GM19438 (cell line): ENCODE results near the gene ST3GAL6.

Experiments
- ATAC-seq: cut with Tn5 transposase; IDR thresholded peaks from one replicate; pipeline ENCODE4 v1.9.1; 2021; ENCODE audit warnings: low read depth; ENCODE audit not compliant: unreplicated experiment

ST3GAL6 gene, protein sequence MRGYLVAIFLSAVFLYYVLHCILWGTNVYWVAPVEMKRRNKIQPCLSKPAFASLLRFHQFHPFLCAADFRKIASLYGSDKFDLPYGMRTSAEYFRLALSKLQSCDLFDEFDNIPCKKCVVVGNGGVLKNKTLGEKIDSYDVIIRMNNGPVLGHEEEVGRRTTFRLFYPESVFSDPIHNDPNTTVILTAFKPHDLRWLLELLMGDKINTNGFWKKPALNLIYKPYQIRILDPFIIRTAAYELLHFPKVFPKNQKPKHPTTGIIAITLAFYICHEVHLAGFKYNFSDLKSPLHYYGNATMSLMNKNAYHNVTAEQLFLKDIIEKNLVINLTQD

DNA sequence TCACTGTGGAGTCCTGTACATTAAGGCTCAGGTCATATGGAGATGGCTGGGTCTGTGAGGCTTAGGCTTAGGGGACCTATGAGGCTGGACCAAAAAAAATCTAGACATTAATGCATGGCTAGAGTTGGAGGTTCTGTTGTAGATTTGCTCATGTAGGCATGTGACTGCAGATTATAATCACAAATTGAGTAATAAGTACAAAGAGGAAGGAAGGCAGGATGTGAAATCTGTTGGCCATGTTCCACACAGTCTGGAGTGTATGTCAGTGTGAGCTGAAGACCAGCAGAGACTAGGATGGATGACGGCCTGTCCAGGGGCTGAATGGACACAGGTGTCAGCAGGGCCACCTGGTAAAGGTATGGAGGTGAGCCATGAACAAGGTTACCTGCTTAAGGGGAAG lies at the start of gene ST3GAL6:
ST3GAL6 (plus strand) TSS at position 265 of the 400 bp plus-strand sequence. CDS start 5,101 bp downstream, outside the sequence.
- peak; percentile 54 for ATAC-seq

DNA sequence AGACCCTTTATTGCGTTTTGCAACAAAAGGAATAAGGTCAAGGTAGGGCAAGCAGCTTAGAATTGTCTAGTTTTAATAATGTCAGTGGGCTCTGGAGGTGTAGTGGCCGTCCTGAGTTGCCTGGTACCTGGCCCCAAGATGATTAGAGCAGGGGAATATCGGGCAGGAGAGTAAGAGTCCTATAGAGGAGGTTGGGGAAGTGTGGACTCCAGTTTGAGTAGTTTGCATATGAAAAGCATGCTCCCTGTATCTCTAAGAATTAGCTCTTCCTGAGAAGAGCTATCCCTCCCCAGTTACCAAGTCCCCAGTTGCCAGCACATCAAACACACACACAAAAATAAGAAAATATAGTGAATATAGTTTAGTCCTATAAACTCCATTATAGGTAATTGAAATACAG lies 49.2 kb upstream of the ST3GAL6 start:
- no peak for ATAC-seq

DNA sequence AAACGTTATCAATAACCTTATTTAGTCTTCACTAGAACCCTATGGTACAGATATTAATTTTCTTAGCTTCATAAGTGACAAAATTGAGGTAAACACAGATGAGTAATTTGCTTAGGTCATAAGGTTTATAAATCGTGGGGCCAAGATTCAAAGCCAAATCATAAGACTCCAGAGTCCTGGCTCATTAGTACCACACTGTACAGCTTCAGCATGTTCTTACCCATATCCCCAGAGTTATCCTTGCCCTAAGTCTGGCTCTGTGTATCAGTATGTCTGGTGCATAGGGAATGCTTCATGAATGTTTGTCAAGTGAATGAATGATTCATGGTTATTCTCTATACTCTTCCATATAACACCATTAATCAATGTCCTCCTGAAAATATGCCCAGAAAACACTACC lies 45.6 kb upstream of the ST3GAL6 start:
- ATAC-seq, result no peak

DNA sequence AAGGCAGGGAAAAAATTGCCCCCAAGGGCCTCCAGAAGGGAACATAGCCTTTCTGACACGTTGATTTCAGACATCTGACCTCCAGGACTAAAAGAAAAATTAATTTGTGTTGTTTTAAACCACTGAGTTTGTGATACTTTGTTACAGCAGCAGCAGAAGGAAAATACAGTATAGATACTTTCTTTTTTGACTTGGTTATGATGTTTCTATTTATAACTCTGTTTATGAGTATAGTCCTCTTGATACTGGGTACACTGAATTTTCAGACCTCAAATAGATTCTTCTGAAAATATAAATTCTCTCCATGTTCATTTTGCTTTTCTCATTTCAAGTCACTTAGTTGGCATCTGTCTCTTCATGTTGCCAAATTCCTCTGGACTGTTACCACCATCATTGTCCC lies 44.4 kb upstream of the ST3GAL6 start:
- no peak for ATAC-seq

DNA sequence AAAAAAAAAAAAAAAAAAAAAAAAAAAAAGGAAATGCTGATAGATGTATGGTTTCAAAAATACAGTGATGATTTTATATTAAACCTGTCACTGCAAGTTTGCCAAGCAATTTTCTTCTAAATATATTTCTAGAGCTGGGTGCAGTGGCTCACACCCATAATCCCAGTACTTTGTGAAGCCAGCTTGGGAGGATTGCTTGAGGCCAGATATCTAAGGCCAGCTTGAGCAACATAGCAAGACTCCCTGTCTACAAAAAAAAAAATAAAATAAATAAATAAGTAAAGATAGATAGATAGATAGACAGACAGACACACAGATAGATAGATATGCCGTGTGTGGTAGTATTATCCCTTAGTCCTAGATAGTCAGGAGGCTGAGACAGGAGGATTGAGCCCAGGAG lies 41.4 kb upstream of the ST3GAL6 start:
- ATAC-seq, result no peak

DNA sequence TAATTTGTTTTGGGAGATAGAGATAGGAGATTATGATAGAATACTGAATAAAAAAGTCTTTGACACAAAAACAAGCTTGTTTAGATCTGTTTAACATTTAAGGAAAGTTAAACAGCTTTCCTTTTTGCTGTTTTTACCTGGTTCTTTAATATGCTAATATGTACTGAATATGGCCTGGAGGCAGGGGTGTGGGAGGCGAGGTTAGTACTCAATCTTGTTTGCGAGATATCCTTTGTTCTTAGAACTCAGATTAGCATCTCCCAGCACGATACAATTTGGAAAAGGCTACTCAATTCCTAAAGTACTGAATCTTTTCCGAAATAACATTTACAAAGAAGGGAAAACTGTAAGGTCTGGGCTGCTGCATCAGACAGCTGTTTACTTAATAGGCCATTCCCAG lies 40.8 kb upstream of the ST3GAL6 start:
- no peak for ATAC-seq

DNA sequence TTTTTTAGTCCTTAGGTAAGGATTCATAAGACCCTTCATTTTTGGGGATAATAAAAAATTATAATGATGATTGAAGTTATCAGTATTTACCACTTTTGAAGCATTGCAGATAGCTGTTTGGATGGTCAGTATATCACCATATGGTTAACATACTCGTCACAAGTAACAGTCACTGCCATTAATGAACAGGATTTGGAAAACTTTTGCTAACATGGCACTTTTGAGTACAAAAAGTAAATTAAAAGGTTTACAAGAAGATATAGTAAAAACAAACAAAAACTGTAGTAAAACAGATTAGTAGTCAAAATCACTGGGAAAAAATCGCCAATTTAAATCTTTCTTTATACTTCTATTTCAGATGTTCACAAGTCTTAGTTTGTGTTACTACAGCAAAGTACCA lies 37.8 kb upstream of the ST3GAL6 start:
- ATAC-seq, result no peak

DNA sequence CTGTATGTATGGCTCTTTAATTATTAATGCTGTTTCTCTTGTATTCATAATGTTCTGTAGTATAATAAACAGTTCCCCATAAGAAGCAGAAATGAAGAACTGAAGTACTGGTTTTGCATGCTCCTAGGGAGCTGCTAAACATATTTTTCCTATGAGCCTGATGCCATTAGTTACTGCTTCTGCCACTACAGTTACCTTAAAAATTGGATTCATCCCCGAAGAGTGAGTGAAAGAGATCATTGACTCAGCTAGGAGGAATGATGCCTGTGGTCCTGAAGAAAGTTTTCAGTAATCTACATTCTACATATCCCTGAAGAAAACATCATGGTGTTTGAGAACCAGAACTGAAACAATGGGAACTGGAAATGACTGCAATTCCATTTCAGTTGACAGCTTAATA lies 37.1 kb upstream of the ST3GAL6 start:
- ATAC-seq, result no peak

DNA sequence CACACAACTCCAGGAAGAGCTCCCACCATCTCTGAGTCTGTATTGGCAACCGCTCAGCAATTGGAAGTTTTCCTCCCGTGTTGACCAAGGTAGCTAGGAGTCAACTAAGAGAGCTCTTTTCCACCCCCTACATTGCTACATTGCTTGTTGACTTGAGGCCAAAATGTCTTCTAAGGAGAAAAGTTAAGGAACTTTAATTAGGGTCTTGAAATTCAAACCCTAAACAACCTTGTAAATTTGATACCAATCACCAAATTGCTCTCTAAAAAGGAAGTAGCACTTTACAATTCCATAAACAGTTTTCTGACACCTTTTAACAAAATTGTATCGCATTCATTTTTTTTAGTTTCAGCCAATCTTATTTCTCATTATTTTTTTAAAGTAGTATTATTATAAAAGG lies 35.5 kb upstream of the ST3GAL6 start:
- ATAC-seq, result no peak

DNA sequence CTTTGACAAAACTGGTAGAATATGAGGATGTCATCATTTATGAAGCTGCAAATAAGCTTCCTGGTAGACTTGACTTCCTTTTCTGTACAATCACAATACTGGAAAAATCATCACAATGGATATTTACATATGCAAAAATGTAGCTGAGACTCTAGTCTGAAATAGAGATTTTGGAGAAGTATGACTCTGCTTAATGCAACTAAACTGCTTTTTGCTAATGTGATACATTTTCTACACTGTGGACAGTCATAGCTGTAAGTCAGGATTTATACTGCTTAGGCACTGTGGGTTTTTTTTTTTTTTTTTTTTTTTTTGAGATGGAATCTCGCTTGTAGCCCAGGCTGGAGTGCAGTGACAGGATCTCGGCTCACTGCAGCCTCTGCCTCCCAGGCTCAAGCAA lies 34.5 kb upstream of the ST3GAL6 start:
- ATAC-seq, result no peak

DNA sequence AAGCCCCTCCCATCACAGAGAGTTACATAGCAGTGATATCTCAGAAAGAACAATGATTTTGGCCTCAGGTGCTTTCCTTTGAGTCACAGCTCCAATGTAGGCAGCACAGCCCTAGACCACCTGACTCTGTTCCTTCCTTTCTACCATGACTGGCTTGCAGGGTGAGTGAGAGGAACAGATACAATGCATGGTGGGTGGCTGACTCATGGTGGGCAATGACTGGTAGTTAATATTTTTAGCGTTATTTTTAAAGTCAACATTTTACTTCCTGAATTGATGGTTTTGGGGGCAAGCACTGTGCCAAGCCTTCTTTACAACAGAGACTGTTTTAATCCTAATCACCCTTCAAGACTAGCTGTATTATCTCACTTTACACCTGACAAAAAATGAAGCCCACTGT lies 32.8 kb upstream of the ST3GAL6 start:
- no peak for ATAC-seq

DNA sequence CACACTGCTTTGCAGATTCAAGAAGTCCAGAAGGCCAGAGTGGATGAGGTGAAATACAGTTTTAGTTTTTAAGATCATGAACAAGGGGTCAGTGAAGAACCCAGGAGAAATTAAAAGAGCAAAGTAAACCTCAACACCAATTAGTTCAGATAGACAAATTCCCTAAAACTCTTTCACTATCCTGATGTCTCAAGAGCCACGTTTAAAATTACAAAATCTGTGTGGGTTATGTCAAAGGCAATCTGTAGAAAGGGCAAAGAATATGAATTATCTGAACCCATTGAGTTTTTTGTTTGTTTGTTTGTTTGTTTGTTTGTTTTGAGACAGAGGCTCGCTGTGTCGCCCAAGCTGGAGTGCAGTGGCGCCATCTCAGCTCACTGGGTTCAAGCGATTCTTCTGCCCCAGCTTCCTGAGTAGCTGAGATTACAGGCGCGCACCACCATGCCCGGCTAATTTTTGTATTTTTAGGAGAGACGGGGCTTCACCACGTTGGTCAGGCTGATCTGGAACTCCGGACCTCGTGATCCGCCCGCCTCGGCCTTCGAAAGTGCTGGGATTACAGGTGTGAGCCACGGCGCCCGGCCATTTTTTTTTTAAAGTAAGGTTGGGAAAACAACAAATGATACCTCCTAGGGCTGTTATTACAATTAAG lies 32.1 kb upstream of the ST3GAL6 start:
- ATAC-seq, result no peak

DNA sequence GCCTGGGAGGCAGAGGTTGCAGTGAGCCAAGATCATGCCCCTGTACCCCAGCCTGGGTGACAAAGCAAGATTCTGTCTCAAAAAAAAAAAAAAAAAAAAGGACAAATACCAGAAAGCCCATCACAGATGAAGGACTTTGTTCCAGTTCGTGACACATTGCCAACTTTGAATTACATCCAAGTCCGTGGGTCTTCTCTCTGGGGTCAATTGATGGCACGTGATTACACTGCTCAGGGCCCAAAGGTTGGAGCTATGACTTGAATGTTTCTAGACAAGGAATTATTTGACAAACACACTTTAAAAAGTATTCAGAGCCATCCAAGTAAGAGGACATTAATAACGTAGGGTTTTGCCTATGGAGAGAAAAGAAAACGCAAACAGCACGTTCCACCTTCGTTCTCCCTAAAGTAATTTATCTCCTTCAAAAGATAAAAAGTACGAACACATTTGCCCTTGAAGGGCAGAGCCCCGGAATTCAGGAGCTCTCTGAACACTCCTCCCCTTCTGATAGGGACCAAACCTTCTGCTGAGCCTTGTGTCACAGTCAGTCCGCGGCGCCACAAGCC lies 31.3 kb upstream of the ST3GAL6 start:
- ATAC-seq, result peak; percentile 48

DNA sequence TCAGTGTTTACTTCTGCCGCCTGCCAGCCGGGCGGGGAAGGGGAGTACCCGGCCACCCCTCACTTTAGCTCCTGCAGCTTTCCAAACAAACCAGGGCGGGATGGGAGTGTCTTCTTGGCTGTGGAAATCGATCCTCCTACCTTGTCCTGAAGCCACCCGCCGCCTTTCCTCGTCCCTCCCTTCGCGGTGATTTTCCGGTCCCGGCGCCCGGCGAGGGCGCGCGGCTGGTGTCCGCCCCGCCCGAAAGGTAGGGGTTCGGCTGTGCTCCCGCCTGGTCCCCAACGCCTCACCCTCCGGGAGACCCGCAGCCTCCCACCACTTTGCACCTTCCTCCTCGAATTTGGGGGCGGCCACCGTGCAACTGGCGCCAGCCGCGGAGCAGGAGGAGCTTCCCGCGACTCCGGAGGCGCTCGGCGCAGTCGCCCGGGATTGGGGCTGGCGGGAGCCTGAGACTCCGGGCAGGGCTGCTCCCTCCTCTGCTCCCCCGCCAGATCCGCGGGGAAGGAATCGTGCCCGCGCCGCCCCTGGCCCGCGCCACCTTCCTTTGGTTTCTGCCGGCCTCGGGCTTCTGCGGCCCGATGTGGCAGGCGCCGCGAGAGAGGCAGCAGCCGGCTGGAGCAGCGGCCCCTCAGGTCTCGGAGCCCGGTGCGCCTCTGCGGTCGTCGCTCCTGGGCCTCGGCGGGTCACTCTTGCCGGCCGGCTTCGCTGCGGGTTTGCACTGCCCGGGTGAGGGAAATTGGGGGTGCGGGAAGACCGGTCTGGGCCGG lies 30.7 kb upstream of the ST3GAL6 start:
- ATAC-seq, result peak; percentile 39

DNA sequence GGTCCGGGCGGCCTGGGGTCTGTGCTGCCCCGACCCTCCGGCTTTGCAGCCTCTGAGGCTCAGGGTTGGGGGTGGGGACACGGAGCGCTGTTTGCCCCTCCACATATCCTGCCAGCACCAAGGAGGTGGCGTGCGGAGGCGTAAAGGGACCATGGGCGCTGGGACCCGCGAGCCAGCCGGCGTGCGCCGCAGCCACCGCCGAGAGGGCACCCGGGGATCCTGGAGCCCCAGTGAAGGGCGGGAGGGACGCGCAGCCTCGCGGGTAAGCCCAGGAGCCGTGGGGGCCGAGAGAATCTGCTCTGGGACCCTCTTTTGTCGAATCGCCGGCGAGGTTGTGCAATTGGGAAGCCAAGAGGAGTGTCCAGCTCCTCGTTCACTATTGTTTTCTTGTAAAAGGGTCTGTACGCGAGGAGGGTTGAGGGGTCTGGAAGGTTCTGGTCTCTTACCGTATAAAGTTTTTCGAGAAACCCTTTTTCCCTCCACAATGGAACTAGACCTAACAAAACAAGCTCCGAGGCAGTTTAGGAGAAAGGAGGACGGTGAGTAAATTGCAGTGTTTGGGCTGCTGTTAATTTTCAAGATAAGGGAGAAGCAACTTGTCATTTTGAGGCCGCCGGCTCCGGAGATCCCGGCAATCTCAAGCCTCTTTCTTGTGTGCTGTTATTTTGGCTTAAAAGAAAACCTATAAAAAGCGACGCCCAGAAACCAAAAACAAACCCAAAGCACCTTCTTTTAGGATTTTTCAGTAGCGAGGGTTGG lies 29.9 kb upstream of the ST3GAL6 start:
- ATAC-seq, result peak; percentile 45

DNA sequence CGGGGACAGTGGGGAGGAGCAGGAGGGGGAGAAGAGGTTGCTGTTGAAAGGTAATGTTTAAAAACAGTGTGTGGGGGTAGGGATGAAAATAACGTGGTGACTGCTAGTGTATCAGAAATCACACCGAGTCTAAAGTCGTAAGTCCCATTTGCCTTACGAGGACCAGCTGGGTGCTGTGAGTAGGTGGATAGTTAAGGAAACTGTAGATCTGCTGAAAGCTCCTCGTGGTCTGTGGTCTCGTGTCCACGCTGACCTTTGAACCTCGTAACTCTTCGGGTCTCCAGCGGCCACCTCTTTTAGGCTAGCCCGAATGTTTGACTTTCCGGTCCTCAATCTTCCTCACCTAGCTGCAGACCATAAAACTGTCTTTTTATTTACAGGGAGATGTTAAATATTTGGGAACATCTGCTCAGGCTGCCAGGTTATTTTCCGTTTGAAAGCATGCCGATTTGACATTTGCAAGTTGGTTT lies 29.3 kb upstream of the ST3GAL6 start:
- ATAC-seq, result no peak

DNA sequence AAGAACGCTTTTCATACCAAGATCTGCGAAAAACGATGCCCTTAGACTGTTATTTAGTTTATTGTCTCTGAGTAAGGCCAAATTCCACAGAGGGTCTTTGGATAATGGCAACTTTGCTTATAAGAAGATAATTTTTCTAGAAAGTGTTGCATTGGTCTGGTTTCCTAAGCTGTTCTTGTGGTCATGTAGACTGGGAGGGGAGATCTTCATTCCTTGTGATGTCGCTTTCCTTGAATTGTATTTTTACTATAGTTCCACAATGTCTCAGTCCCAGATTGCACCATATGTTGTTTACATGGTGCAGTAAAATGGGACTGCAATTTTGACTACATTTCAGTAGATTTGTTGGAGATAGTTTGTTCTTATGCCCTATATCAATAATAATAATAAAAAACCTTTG lies 28.8 kb upstream of the ST3GAL6 start:
- no peak for ATAC-seq

DNA sequence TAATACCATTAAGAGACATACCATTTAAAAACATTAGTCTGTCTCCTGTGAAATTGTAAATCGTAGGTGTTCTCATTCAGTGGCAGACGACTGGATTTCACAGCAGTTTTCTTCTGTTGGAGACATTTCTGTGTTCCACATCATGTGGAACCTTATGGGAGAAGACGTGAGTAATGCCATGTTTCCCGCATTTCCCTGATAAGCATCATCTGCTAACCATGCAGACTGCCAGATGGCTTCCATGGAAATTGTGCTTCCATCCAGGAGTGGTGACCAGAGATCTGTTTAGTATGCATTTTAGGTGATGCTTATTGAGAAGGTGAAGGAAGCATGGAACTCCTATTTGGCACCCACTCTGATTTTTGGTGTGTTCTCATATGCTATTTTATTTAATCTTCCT lies 28.4 kb upstream of the ST3GAL6 start:
- ATAC-seq, result no peak

DNA sequence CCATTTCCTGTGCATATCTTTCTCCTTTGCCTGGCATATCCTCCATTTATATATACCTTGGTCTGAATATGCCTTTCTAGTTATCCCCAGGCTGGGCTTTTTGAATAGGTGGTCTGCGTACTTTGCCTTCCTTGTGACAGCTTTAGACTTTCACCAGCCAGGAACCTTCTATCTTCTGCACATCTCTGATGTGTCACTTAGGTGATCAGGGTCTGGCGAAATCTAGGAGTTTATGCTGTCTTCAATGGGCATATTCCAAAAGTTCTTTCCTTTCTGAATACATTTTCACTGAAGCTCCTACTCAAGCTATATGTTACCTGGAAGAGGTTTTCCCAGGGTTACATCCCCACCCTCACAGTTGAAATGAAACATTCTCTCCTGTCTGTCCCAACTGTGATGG lies 27.8 kb upstream of the ST3GAL6 start:
- ATAC-seq, result no peak

DNA sequence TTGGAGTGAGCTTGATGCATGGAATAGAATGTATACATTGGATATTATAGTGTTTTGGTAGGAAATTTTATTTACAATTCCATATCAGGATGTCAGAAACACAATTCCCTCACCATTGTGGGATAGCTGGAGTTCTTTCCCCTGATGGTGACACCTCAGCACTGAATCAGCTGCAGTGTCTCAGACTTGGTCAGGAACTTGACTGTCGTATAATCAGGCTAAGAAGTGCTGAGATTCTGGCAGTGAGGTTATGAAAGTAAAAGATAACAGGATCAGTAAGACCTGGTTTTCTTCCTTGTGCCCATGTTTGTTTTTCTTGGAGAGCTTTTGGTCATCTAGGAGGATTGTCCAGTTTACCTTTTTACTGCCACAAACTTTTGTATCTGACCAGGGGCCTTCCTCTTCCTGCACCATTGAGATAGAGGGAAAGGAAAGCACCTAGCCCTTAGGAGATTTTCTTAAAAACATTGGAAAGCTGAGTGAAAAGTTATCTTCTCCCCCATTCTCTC lies 27.3 kb upstream of the ST3GAL6 start:
- ATAC-seq, result no peak
